GM19238 (cell line): Measurements from ENCODE around the gene LPP.

Experiments
- DNase-seq: peaks from one replicate; pipeline ENCODE4 v3.0.0; 2011; ENCODE audit warnings: low spot score; ENCODE audit not compliant: insufficient read length

The LPP gene

GRCh38 chr3:188662214-188662613 lies 508.3 kb downstream of the LPP start:
- DNase-seq, result no peak

GRCh38 chr3:188662795-188663194 lies 508.8 kb downstream of the LPP start:
- no peak for DNase-seq

- DNase-seq, result no peak
These were observed 509.9 kb downstream of the LPP start for GRCh38 chr3:188663839-188664238.

GRCh38 chr3:188664795-188665194 lies 510.8 kb downstream of the LPP start:
- DNase-seq, result no peak

- DNase-seq, result no peak
These were observed 514.0 kb downstream of the LPP start for GRCh38 chr3:188667926-188668325.

- no peak for DNase-seq
These were observed 516.5 kb downstream of the LPP start for GRCh38 chr3:188670446-188670845.

- no peak for DNase-seq
These were observed 518.0 kb downstream of the LPP start for GRCh38 chr3:188671971-188672370.

- DNase-seq, result no peak
These were observed 518.9 kb downstream of the LPP start for GRCh38 chr3:188672840-188673239.

- DNase-seq, result no peak
These were observed 519.8 kb downstream of the LPP start for GRCh38 chr3:188673646-188674186.

- no peak for DNase-seq
These were observed 520.6 kb downstream of the LPP start for GRCh38 chr3:188674595-188674994.

GRCh38 chr3:188677344-188677743 lies 523.4 kb downstream of the LPP start:
- no peak for DNase-seq

GRCh38 chr3:188680189-188680588 lies 526.2 kb downstream of the LPP start:
- no peak for DNase-seq

GRCh38 chr3:188680605-188681004 lies 526.6 kb downstream of the LPP start:
- DNase-seq, result no peak

- DNase-seq, result no peak
These were observed 528.4 kb downstream of the LPP start for GRCh38 chr3:188682316-188682715.

- DNase-seq, result no peak
These were observed 529.1 kb downstream of the LPP start for GRCh38 chr3:188683032-188683521.

GRCh38 chr3:188684276-188684675 lies 530.3 kb downstream of the LPP start:
- DNase-seq, result no peak

- DNase-seq, result no peak
These were observed 531.8 kb downstream of the LPP start for GRCh38 chr3:188685789-188686188.

- no peak for DNase-seq
These were observed 532.4 kb downstream of the LPP start for GRCh38 chr3:188686324-188686723.

GRCh38 chr3:188687389-188687788 lies 533.4 kb downstream of the LPP start:
- DNase-seq, result no peak

- DNase-seq, result no peak
These were observed 535.2 kb downstream of the LPP start for GRCh38 chr3:188689101-188689574.

- no peak for DNase-seq
These were observed 536.1 kb downstream of the LPP start for GRCh38 chr3:188690064-188690463.

- no peak for DNase-seq
These were observed 537.0 kb downstream of the LPP start for GRCh38 chr3:188691004-188691403.

GRCh38 chr3:188691665-188692064 lies 537.7 kb downstream of the LPP start:
- DNase-seq, result no peak

- no peak for DNase-seq
These were observed 538.7 kb downstream of the LPP start for GRCh38 chr3:188692700-188693099.
